GM19372 (cell line): Measurements from ENCODE around the gene DDN.

Experiments
- ATAC-seq: cut with Tn5 transposase; IDR thresholded peaks from one replicate; pipeline ENCODE4 v1.9.1; 2021; ENCODE audit warnings: mild to moderate bottlenecking, low read depth, moderate library complexity; ENCODE audit not compliant: unreplicated experiment

Gene DDN

DNA sequence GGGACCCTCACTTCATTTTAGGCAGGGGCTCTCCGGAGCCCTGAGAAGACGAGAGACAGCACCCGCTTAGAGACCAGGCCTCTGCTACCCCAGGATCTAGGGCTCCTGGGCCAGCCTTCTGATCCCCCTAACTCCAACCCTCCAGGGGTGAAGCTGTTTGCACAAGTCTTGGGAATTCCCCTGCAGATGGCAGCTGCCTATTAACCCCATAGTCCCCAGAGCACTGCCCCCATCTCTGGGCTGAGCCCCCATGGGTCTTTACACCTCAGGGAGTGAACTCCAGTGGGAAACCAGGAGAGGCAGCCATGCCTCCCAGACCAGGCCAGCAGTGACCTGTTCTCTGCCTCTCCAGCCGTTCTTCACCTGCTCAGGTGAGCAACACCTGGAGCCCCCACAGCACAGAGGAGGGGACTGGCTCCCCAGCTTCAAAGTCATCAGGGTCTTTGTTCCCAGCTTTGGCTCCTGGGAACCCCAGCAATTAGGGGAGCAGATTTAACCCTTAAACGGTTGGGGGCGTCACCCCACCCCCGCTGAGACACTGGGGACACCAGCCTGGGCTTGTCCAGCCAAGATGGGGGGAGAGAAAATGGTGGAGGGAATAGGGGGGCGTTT is 29.9 kb downstream of the DDN start:
- no peak for ATAC-seq

- ATAC-seq = no peak
Measured at GRCh38 chr12:48968467-48968866, 30.7 kb downstream of the DDN start.

DNA sequence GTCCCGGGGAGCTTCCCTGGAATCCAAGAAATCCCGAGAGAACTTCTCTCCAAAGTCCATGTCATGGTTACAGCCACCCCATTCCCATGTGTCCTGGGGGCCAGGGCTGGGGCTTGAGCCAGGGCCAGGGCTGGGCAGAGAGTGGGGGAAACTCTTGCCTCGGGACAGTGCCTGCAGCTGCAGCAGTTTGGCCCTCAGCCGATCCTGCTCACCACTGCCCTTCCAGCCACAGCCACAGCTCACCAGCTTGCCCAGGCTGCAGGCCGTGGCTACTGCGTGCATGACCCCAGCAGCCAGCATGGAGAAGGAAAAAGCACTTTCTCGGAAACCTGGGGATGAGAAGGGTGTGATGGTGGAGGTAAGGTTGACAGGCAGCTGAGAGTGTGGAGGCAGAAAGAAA is 31.2 kb downstream of the DDN start:
- ATAC-seq = no peak

DNA sequence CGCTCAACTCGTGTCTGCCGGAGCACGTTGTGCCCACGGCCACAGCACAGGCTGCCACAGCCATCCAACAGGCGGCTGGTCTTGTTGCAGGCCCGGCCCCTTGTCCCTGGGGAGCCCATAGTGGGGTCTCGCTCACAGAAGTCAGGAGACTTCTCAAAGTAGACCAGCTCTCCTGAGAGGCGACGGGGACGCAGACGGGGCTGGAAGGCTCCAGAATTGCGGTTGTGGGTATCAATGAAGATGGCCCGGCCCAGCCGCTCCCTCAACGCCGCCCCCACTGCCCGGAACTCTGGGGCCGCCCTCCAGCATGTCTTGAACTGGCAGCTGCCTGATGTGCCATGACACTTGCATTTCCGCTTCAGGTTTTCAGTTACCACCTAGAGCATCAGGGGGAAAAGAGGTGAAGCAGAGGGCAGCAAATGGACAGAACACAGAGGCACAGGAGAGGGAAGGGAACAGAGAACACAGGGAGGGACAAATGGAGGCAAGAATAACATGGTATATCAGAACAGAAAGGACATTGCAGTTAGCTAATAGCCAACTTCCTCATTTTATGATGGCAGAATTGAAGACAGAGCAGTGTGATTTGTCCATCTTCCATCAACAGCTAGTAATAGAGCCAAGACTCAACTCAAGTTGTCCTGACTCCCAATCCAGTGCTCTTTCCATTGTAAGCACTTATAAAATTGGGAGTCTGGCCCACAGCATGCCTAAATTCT is 32.8 kb downstream of the DDN start:
- no peak for ATAC-seq

DNA sequence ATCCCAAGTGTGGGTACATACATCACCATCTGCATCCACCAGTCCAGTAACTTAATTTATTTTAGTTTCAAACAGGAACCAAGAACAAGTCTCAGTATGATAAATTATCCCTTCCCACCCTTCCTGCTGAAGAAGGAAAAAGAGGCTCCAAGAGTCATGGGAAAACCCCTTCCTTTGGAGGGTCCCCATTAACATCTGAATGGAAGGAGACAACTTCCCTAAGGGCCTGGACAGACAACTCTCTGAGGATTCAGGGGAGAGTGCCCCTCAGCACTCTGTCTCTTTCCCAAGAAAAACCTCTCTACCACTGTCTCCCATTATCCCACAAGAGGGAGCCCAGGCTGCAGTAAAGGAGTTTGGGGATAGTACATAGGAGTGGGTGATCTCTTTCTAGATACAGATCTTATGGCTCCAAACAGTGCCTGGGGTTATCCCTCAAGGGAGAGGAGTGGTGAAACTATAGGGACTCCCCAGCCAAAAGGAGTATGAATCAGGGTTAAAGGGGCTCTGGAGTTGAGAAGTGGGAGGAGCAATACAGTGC is 33.8 kb downstream of the DDN start:
- ATAC-seq = no peak

DNA sequence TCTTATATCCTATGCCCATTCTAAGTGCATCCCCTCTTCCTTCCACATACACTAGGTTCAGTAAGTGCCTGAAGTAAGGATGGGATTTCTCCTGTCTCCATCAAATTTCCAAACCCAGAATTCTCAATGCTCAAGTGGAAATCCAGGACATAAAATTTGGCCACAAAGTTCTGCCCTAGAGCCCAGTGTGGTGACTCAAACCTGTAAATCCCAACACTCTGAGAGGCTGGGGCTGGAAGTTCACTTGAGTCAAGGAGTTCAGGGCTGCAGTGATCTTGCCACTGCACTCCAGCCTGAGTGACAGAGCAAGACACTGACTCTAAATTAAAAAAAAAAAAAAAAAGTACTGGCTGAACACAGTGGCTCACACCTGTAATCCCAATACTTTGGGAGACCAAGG is 37.4 kb downstream of the DDN start:
- no peak for ATAC-seq

DNA sequence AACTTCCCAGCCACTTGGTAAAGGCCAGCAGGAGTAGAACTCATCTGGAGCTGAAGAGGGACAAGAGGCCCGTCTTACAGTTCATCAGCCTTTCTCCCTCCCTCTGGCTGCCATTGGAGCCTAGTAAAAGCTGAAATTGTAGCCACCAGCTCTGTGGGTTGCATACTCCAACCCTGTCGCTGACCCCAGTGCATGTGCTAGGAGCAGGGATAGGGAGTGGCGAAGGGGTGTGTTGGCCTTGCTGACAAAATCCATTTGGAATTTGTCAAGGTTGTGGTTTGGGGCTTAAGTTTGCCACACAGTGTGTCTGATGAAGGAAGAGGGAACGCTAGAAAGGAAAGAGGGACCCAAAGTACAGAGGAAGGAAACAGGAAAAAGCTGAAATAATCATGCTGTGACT is 37.8 kb downstream of the DDN start:
- no peak for ATAC-seq

DNA sequence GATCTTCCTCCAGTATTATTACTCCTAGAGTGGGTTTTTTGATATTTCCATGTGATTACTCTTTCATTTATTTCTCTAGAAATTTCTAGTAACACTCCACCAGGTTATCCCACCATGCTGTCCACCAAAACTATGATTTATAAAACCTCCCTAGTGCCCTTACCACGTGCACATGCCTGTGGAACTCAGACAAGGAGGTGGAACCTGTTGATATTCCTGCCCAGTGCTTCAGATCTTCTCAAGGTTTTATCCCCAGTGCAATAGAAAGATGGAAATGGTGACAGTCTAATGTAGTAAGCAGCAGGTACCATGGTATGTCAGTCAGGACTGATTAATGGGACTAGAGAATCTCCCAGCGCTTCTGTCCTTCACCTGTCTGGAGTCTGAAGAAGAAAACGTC is 38.3 kb downstream of the DDN start:
- no peak for ATAC-seq

DNA sequence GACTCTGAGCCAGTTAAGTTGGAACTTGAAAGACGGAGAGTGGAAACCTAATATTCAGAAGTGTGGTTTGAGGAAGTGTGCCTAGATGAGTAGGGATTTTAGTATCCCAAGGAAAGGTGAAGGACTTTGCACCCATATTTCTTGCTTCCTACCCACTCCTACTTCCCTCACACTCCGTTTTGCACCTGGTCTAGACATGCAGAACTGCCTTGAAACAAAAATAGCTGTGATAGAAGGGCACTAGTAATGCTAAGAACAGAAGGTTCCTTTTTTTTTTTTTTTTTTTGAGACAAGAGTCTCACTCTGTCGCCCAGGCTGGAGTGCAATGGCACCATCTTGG is 41.2 kb downstream of the DDN start:
- no peak for ATAC-seq

DNA sequence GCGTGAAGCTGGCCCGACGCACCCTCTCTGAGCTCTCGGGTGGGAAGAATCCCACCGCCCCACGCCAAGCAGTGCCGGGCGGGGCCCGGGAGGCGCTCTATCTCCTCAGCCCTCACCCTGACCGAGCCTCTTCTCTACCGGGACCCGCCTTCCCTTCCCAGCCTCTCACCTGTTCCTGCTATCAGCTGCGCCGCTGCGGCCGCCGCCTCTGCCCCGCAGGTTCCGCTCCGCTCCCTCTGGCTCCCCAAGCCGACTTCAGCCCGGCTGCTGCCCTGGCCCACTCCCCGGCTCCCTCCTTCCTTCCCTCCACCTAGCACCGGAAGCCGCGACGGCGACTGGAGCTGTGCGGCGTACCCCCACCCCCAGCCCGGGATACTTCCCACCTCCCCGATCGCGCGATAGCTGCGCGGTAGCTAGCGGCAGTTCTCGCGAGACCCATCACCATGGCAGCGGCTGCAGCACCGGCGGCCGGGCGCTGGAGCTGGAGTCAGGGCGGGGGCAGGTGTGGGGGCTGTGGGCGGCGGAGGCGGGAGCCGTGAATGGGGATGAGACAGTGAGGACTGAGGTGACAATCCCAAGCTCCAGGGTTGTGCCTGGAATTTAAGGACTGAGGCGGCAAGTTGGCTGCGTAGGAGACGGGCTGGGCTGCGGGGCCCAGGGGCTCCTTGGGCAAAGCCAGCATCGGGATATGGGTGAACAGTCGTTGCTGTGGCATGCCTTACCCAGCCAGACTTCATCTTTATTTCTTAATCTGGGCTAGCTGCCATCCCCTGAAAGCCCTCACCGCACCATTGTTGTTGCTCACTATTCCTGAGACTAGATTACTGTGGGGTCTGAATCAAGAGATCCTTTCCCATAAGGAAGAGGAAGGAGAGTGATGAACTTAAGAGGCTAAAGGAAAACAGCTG is 41.8 kb downstream of the DDN start, which contains the start of gene ARF3:
Gene ARF3 (minus strand): TSS at position 347 of the 908 bp plus-strand sequence. CDS start 16,392 bp downstream, outside the sequence.
- ATAC-seq = peak; percentile 83

GRCh38 chr12:48956279-48957140 is 42.7 kb downstream of the DDN start:
- ATAC-seq = no peak

- ATAC-seq = no peak
Measured at GRCh38 chr12:48954841-48955501, 44.2 kb downstream of the DDN start.

DNA sequence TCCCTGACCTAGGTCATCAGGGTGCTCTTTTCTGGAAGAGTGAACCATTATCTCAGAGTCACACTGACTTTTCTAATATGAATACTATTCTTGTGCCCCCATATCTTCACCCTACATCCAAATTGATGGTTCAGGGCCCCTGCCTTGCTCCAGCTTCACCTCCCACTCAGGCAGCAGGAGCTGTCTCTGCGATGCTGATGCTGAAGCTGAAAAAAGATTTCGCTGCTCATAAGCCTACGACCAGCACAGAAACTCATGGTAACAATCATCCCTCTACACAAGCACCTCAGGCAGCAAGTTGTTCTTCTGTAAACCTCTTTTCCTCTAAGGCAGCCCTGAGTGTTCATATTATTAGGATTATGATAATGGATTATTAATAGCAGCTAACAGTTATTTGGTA is 45.1 kb downstream of the DDN start:
- ATAC-seq = no peak

DNA sequence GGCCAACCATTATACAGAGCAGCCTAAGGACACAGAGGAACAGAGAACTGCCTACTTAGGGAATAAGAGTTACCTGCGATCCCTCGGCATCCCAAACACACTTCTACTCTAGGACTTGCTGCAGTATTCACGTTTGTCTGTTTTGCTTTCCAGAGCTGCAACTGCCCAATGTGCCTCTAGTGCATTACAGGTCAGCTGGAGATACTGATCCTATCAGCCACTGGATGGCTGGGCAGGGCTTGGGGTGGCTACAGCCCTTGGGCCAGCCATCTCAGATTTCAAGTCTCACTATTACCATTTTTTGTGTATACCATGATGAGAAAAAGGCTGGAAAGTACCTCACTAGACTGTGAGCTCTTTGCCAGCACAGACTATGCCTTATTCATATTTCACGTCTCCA is 46.5 kb downstream of the DDN start:
- ATAC-seq = no peak

DNA sequence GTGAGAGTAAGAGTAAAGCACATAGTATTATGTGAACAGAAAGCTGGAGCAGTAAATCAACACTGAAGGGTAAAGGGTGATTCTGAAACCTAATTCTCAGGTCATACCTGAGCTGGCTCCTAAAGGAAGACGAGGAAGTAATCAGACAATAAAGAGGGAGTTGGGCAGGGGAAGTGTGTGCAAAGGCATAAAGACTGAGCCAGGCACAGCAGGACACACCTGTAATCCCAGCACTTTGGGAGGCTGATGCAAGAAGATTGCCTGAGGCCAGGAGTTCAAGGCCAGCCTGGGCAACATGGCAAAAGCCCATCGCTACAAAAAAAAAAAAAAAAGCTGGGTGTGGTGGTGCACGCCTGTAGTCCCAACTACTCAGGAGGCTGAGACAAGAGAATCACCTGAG is 51.4 kb downstream of the DDN start:
- ATAC-seq = no peak

DNA sequence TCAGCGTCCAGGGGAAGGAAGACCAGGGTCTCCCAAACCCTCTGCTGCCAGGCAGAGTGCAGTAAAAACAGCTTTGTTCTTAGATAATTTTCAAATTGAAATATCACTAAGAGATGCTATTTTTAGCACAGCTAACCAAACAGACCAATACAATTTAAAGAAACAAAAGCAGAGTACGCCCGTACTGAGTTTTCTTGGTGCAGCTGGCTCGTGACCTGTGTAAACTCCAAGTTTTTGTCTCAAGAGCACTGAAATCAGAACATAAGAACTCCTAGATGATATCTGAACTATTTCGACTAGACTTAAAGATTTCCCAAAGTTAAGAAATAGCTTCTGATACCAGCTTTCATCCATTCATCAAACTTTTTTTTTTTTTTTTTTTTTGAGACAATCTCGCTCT is 52.2 kb downstream of the DDN start:
- ATAC-seq = no peak

DNA sequence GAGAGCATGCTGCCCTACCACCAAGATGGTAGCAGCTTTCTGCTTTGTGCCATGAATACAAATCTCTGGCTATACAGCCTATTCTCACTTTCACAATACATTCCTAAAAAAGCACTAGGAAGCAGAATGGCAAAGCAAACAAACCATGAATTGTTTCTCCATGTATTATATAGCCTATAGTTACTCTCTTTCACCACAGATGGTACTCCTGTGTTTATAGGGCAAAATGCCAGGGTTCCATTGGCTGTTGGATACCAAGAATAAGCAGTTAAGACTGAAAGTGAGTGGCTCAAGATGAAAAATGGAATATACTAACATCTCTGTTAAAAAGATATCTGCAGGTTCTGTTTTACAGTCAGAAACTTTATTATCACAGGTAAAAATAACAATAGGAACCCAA is 53.0 kb downstream of the DDN start:
- ATAC-seq = no peak
